Immature natural killer cell (primary cell): ENCODE results near the gene TAS2R16. TPM values are rescaled to one million over a fixed set of nuclear protein-coding genes. Genes with fewer than 3 reads are reported as not detected.

Experiments used
- DNase-seq, 3 donors: peaks; one replicate each; pipeline ENCODE4 v3.0.0; 2022; ENCODE audit warnings: mixed read lengths in 1 of 3
- H3K27ac Mint-ChIP-seq, 6 donors: one replicate each; pipeline ENCODE4 v1.8.0; 2020; ENCODE audit warnings: mixed read lengths in 6 of 6, mild to moderate bottlenecking in 5 of 6, inconsistent platforms in 4 of 6, moderate library complexity in 3 of 6
- H3K27me3 Mint-ChIP-seq, 3 donors: one replicate each; pipeline ENCODE4 v1.8.0; 2020 to 2021; ENCODE audit warnings: low read depth in 3 of 3, mild to moderate bottlenecking in 3 of 3, mixed read lengths in 3 of 3, moderate library complexity in 3 of 3, inconsistent platforms in 1 of 3
- H3K36me3 Mint-ChIP-seq, 3 donors: one replicate each; pipeline ENCODE4 v1.8.0; 2020; ENCODE audit warnings: mixed read lengths in 3 of 3, inconsistent platforms in 2 of 3, mild to moderate bottlenecking in 2 of 3
- H3K4me1 Mint-ChIP-seq, 2 donors: one replicate each; pipeline ENCODE4 v1.8.0; 2020; ENCODE audit warnings: inconsistent platforms in 2 of 2, mild to moderate bottlenecking in 2 of 2, mixed read lengths in 2 of 2, moderate library complexity in 1 of 2
- H3K4me3 Mint-ChIP-seq, 5 donors: one replicate each; pipeline ENCODE4 v1.8.0; 2020; ENCODE audit warnings: mild to moderate bottlenecking in 5 of 5, mixed read lengths in 5 of 5, inconsistent platforms in 3 of 5, moderate library complexity in 3 of 5
- H3K9me3 Mint-ChIP-seq, 6 donors: one replicate each; pipeline ENCODE4 v1.8.0; 2020; ENCODE audit warnings: mild to moderate bottlenecking in 6 of 6, mixed read lengths in 6 of 6, inconsistent platforms in 4 of 6, moderate library complexity in 3 of 6
- polyA plus RNA-seq, 3 donors: library from polyadenylated mRNA; unstranded; fragments of 300-500 nt; fragmentation: Illumina TruSeq; gene quantifications; one replicate each; pipeline ENCODE4 v1.2.3, GENCODE V29; 2021

TAS2R16 gene
- polyA plus RNA-seq, 3 donors from 2014 or later, result not detected

GRCh38 chr7:122951006-122951405 is 44.5 kb downstream of the TAS2R16 start:
- Mint-ChIP-seq H3K9me3 (peaks cover 8 to 32% (median 12%) of the 10 kb centered on the region in 6 donors), H3K27ac (no peak overlapping the region), H3K27me3 (peaks cover 0 to 2% (median 0%) of the 10 kb centered on the region in 3 donors), H3K36me3 (no peaks in the 10 kb centered on the region), H3K4me1 (no peaks in the 10 kb centered on the region), H3K4me3 (no peak overlapping the region)
- no peak for DNase-seq

GRCh38 chr7:122949186-122949585 is 46.3 kb downstream of the TAS2R16 start:
- H3K36me3 Mint-ChIP-seq, result no peaks in the 10 kb centered on the region
- H3K4me3 Mint-ChIP-seq, result no peak overlapping the region
- peaks cover 8 to 25% (median 9%) of the 10 kb centered on the region in 6 donors for H3K9me3 Mint-ChIP-seq
- H3K27me3 Mint-ChIP-seq, result peaks cover 0 to 2% (median 0%) of the 10 kb centered on the region in 3 donors
- H3K27ac Mint-ChIP-seq, result no peak overlapping the region
- no peaks in the 10 kb centered on the region for H3K4me1 Mint-ChIP-seq
- no peak for DNase-seq

Other genes starting within 250 kb of the TAS2R16 start
- gene CADPS2, start 109.2 kb downstream of the TAS2R16 start, polyA plus RNA-seq, result not detected
- gene SLC13A1, start 204.3 kb upstream of the TAS2R16 start, polyA plus RNA-seq, result not detected